Stomach (tissue), 4 donors: ENCODE results near the gene SPDEF.
A peak's percentile ranks its signal among the peaks of the same experiment; 100 is the strongest.

Experiments
- CTCF ChIP-seq, 7 experiments: fragments of 450-650 bp in 4 of 7; fragments of 200-600 bp in 3 of 7; sonication (generic) in 3 of 7; IDR thresholded peaks; one replicate each; pipeline ENCODE4 v1.5.1; 2016 to 2019; ENCODE audit warnings: antibody characterized with exemption in 7 of 7, control low read depth in 2 of 7, mild to moderate bottlenecking in 1 of 7
- POLR2A ChIP-seq, 4 donors: fragments of 450-650 bp; IDR thresholded peaks; one replicate each; pipeline ENCODE4 v1.6.1; 2016; ENCODE audit warnings: antibody characterized with exemption in 4 of 4, control low read depth in 2 of 4, mild to moderate bottlenecking in 1 of 4, moderate library complexity in 1 of 4
- POLR2AphosphoS5 ChIP-seq, 3 donors: sonication (generic); formaldehyde crosslinking; IDR thresholded peaks; one replicate each; pipeline ENCODE4 v1.6.1; 2016; ENCODE audit warnings: antibody characterized with exemption in 3 of 3

- TF ChIP-seq CTCF (IDR thresholded peaks at IDR 0.05) (peak in 3 of 7 experiments; percentile 7 to 17 (median 8)), POLR2A (IDR thresholded peaks at IDR 0.05) (no peak), POLR2AphosphoS5 (IDR thresholded peaks at IDR 0.05) (no peak)
Observed at GRCh38 chr6:34583461-34583860, 27.3 kb upstream of the SPDEF start.
